Fibroblast of skin of right quadriceps (primary cell): ENCODE measurements around the gene TUBB3.
"Not testable (repeated sequence)": the region's sequence is repeated elsewhere in the genome, so short reads cannot be mapped to it uniquely, and the experiment has no call there.

Source experiments
- DNase-seq: peaks from one replicate; pipeline ENCODE4 v3.0.0-alpha.2; 2013

The TUBB3 gene

DNA sequence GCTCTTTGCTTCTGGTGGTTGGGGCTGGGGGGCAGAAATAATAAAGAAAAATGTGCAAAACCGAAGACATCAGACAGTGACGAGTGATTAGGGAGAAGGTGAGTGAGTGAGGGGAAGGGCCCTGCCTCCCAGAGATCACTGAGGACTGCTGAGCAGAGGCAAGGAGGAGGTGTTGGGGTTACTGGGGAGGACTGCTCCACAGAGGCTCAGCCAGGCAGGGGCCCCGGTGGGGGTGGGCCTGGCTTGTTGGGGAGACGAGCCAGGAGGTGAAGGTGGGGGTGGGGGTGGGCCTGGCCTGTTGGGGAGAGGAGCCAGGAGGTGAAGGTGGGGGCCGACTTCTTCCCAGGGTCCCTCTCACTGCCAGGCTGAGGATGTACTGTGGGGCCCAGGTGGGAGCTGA is 23.4 kb downstream of the TUBB3 start:
- no peak for DNase-seq

DNA sequence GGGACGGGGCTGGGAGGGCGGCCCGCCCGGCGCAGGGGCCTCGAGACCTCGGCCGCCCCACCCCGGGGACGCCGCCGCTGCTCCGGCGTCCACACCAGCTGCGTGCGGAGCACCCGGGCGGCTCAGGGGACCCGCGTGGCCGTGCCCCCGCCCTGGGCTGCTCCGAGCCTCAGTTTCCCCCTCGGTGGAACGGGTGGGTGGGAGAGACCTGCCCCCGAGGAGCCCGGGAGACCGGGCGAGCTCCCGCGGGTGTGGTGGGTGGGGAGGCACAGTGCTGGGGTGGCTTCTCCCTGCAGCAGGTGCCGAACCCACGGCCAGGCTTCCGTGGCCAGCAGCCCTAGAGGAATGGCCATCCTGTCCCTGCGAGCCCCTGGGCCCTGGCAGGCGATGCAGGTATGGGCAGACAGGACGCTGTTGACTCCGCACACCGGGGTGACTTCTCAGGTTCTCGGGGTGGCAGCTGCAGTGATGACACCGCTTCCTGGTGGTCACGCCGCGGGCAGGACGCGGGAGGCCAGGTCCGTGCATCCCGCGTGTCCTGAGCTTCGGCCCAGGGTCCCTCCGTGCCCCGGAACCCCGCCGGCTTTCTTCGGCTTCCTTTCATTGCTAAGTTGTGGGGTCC is 26.1 kb downstream of the TUBB3 start:
- no peak for DNase-seq

DNA sequence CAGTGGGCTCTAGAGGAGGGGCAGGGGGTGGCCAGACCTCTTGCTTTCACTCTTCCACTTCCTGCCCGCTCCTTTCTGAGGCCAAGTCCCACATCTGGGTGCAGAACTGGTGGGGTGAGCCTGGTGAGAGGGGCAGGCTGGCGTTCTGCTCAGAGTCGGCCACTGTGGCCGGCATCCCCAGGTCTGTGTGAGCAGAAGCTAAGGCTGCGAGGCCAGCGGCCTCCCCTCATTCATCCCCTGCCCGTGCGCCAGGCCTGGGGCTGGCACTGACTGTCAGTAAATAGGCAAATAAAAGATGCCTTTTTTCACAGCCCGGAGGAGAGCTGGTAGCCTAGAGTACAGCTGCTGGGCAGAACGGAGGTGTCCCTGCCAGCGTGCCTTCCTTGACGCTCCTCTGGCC is 26.6 kb downstream of the TUBB3 start:
- DNase-seq: no peak

DNA sequence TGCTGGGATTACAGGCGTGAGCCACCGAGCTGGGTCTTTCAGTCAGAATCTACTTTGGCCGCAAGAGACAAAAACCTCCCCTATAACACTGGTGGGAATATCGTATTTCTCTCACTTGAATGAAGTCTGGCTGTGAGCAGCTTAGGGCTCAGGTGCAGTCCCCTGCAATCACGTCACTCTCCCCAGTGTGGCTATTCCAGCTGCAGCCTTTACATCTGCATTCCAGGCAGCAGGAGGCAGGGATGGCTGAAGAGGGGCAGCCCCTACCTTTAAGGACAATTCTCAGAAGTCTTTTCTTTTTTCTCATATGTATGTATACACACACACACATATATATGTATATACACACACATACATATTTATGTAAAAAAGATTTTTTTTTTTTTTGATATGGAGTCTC is 28.4 kb downstream of the TUBB3 start:
- no peak for DNase-seq

DNA sequence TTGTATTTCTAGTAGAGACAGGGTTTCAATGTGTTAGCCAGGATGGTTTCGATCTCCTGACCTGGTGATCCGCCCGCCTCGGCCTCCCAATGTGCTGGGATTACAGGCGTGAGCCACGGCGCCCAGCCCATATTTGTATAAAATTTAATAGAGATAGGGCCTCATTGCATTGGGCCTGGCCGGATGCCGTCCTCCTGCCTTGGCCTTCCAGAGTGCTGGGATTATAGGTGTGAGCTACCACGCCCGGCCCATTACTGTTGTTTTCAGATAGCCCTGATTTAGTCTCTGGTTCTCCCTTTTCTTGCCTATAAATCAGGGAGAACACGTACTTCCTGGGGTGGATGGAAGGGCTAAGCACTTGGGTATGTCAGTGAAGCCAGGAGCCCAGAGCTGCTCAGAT is 28.9 kb downstream of the TUBB3 start:
- DNase-seq: no peak

DNA sequence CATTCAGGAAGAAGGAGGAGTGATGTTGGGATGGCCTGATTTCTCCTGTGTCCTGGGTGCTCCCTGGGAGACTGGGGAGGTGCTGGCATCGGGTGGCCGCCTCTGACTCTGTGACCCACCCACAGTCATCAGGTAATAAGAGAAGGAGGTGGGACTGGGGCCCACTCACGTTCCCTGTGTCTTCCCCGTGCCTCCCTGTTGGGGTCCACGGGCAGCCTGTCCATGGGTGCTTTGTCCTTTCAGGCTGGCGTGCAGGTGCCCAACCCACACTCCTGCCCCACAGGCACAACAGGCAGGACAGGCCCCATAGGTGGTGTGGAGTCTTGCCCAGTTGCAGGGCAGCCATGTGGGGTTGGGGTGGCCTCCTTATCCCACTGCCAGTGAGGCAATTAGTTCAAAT is 29.4 kb downstream of the TUBB3 start:
- no peak for DNase-seq

DNA sequence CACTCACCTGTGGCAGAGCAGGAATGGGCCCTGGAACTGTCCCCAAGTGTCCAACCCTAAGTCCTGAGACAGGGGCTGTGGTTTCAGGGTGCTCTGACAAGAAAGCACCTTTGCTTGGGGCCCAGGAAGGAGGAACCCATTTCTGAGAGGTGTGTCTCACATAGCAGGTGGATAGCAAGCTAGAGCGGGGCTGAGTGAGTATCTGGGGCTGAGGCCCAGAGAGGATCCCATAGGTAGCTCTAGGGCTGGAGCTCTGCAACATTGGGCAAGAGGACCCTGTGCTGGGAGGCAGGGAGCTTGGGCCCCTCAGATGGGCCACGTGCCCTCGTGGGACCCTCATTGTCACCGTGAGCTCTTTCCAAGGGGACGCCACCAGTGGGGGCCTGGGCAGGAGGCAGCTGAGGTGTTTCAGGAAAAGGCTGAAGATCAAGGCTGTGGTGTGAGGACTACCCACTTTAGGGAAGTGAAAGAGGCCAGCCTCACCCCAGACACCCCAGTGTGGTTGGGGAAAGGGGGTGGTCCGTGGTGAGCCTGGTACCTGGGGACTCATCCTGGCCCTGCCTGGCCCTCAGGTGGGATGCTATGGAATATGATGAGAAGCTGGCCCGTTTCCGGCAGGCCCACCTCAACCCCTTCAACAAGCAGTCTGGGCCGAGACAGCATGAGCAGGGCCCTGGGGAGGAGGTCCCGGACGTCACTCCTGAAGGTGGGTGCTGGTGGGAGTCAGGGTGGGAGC is 30.7 kb downstream of the TUBB3 start:
- no peak for DNase-seq

DNA sequence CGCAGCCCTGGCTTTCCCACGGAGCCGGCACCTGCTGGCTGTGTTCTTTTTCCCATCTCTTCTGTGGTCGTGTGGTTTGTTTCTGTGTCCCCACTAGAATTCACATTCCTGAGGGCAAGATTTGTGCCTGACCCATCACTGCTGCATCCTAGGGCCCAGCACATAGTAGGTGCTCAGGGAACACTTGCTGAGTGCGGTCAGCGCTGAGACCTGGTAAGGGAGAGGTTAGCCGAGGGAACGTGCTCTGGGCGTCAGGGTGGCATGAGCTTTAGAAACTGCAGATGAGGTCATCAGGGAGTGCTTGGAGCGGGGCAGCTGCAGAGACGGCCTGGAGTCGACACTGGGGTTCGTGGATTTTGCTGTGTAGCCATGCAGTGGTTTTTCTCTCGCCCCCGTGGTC is 31.3 kb downstream of the TUBB3 start:
- DNase-seq: no peak

DNA sequence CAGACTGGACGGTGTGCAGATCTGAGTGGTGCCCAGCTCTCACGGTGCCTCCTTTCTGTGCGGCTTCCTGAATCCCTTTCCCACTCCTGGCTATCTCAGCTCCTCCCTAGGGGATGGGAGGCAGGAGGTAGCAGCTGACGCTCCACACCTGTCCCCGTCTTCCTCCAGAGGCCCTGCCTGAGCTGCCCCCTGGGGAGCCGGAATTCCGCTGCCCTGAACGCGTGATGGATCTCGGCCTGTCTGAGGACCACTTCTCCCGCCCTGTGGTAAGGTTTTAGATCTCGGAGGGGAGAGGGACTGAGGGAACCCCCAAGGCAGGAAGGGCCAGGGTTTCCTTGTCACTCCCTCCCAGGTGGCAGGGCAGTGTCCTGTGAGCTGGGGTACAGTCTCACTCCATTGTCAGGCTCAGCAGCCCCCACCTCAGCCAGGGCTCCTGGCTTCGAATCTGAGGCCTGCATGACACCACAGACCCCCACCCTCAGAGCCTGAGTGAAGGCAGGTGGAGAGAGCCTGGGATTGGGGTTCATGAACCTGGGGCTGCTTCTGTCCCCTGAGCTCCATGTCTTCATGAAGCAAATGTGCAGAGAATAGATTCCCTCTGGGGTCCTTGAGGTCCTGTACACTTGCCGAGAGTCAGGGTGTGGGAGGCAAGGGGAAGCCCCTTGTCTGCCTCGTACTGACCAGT is 32.0 kb downstream of the TUBB3 start:
- DNase-seq: no peak

DNA sequence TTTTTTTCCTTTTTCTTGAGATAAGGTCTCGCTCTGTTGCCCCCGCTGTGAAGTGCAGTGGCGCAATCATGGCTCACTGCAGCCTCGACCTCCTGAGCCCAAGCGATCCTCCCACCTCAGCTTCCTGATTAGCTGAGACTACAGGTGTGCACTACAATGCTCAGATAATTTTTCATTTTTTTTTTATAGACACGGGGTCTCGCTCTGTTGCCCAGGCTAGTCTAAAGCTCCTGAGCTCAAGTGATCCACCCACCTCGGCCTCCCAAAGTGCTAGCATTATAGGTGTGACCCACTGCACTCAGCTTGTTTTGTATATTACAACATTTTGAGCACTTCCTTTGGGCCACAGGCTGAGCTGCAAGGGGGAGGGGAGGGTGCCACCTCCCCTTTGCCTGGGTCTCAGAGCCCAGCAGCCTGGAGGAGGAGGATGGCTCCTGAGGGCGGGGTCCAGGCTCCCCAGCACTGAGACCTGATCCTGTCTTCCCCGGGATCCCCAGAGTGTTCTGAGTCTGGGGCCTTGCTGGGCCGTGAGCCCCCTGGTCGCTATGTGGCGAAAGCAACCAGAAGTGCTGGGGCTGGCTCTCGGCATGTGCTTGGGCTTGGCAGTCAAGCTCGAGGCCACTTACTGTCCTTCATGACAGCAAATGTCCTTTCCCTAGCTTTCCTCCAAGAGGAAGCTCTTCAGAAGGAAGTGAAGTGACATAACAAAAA is 33.5 kb downstream of the TUBB3 start:
- DNase-seq: no peak

DNA sequence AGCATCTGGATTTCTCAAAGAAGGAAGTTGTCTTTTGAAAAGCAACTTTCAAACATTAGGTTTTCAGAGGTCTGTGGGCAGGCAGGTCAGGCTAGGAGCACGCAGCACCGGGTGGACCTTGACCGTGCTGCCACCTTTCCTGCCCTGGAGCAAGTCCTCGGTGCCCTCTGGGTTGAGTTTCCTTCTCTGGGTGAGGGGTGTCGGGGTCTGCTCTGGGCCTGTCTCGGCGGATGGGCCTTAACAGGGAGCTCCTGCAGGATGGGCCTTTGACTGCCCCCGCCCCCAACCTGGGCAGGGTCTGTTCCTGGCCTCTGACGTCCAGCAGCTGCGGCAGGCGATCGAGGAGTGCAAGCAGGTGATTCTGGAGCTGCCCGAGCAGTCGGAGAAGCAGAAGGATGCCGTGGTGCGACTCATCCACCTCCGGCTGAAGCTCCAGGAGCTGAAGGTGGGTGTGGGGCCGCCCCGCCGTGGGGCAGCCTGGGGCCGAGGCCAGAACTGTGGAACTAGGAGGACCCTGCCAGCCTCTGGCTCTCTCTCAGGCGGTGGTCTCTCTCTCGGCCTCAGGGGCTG is 34.2 kb downstream of the TUBB3 start:
- no peak for DNase-seq

DNA sequence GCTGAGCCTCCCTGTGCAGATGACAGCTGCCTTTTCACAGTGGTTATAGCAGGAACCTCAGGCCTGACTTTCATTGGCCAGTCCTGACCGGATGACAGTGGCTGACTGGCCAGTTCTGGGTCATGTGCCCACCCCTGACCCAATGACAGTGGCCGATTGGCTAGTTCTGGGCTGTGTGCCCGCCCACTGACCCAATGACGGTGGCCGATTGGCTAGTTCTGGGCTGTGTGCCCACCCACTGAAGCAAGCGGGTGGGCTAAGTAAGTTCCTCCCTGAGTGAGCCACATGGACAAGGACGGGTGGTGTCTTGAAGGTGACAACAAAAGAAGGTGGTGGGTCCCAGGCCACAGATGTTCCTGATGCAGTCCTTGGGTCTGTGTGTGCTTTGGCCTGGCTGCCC is 34.9 kb downstream of the TUBB3 start:
- peak; percentile 32 for DNase-seq

DNA sequence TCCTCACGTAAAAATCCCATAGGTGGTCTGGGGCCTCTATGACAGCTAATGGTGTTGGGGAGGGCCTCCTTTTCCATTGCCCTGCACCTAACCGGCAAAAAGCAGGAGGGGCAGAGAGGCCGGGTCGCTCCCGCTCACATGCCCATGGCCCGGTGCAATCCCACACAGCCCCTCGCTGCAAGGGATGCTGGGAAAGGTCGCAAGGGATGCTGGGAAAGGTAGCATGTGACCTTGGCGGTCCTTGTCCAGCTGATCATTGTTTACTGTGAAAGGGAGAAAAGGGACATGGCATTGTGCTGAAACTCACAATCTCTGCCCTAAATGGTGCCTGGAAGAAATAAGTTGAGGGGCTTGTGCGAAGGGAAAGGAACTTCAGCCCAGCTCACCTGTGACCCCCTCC is 35.5 kb downstream of the TUBB3 start:
- DNase-seq: no peak

DNA sequence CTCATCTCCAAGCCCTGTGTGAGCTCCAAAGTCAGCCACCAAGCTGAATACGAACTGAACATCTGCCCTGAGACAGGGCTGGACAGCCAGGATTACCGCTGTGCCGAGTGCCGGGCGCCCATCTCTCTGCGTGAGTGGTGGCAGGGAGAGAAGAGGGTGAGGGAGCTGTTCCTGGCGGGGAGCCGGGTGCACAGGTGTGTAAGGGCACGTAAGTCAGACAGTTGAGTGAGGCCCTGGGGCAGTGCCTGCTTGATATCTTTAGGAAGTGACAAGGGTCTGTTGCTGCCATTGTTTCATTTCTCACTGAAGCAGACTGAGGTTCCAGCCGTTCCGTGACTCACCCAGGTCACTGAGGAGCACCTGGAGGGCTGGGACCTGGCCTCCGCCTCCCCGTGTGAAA is 37.8 kb downstream of the TUBB3 start:
- DNase-seq: no peak

DNA sequence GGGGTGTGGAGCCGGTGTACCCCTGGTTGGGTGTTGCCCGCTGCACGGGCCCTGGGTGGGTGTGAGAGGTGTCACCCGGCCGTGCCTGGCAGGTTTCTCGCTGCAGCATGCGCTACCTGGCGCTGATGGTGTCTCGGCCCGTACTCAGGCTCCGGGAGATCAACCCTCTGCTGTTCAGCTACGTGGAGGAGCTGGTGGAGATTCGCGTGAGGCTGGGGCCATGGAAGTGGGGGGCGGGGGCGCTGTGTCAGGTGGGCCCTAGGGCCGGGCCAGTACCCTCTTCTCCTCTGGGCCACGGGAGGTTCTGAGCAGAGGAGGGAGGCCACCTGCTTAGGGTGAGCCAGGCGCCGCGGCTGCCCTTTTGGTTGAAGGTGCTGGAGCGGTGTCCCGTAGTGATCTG is 38.8 kb downstream of the TUBB3 start:
- DNase-seq: no peak

DNA sequence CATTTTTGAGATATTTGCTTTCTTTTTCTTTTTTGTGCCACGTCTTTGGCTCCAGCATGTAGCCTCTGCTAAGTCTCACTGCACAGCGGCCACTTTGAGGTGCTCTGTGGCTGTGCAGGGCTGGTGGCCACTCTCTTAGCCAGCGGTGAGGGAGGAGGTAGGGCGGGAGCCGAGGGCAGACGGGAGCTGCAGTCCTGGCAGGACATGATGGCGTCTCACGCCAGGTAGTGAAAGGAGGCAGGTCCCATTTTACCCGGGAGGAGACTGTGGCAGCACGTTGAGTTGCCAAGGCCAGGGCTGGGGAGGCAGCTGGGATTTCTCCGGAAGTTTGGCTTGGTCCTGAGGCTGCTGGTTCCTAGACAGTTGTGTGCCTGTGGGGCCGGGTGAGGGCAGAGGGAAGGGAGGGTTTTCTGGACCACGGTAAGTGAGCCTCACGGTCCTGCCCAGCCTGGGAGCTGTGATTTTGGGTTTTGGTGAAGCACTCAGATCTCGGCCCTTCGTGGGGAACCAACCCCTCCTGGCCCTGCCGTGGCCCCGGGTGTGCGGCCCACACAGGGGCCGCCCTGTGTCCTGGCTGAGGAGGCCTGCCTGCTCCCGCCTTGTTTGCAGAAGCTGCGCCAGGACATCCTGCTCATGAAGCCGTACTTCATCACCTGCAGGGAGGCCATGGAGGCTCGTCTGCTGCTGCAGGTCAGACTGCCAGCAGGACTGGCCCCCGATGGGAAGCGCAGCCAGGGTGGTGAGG is 39.8 kb downstream of the TUBB3 start:
- DNase-seq: no peak

DNA sequence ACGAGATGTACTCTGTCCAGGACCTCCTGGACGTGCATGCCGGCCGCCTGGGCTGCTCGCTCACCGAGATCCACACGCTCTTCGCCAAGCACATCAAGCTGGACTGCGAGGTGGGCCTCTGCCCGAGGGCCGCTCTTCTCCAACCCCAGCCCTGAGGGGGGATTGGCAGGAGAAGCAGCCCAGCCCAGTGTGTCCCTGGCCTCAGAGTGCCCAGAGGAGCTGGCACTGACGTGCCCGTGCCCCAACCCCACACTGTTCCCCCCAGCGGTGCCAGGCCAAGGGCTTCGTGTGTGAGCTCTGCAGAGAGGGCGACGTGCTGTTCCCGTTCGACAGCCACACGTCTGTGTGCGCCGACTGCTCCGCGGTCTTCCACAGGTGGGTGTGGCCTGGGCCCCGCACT is 41.1 kb downstream of the TUBB3 start:
- DNase-seq: no peak

DNA sequence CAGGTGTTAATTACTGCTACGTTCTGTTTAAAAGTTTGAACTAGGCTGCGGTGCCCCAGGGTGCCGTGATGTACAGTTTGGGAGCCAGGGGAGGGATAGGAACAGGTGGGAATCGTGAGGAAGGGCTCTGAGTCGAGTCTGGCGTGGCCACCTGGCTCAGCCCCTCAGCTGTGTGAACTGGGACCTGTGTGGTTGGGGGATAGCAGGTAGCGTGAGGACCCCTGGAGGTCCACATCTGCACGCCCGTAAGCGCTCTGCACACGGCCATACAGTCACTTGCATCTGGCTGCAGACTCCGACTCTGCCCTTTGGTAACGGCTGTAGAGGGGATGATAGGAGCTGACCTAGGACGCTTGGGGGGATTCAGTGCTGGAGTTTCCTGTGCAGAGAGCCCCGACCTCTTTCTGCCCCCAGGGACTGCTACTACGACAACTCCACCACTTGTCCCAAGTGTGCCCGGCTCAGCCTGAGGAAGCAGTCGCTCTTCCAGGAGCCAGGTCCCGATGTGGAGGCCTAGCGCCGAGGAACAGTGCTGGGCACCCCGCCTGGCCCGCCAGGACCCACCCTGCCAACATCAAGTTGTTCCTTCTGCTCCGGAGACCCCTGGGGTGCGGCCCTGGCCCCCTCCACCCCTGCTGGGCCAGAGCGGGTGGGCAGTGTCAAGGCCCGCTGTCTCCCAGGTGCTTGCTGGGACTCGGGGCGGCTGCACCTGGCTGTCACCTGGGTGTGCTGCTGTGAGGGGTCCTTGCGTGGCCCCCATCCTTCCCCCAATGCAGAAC is 42.5 kb downstream of the TUBB3 start:
- no peak for DNase-seq

DNA sequence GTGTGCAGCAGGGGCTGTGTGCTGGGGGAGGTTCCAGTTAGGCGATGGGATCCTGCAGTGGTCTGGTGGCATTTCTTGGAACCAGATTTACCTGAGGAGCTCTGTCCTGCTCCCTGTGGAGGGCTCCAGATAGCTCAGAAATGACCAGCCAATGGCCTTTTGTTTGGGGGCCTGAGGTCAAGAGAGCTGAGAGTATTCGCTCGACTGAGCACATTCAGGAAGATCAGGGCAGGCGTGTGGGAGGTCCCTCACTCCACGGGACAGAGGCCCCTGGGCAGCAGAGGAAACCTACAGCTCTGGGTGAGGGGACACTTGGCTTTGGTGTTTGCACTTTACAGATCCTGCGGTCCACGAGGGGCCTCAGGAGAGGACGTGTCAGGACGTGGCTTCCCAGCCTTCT is 43.6 kb downstream of the TUBB3 start:
- DNase-seq: no peak

DNA sequence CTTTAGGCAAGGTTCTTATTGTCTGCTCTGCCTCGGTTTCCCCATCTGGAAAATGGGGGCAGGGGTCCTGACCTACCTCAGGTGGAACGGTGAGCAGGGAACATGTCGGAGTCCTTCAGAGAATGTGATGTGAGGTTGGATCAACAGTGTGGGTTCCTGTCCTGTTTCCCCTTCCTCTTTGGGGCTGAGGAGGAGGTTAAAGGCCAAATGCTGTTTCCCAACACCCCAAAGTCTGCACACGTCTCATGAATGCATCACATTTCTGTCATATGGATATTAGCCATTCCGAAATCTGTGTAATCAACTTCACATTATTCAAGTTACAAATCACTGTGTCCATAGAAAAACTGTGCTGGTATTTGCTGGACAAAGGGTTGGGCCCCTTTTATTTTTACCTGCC is 44.3 kb downstream of the TUBB3 start:
- not testable (repeated sequence) for DNase-seq

DNA sequence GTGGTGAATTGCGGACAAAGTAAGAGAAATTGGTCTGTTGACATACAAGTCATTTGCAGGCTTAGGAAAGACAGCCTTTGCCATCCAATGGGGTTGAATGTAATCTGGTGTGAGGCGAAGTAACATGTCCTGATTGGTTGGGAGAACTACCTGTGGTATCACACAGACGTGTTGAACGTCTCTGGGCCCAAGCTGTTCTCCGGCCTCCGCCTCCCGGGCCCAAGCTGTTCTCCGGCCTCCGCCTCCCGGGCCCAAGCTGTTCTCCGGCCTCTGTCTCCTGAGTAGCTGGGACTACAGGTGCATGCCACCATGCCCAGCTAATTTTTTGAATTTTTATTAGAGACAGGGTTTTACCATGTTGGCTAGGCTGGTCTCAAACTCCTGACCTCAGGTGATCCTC is 44.9 kb downstream of the TUBB3 start:
- not testable (repeated sequence) for DNase-seq
